Effector CD4-positive, alpha-beta T cell (primary cell): Measurements from ENCODE around the gene TEAD2. TPM values are rescaled to one million over a fixed set of nuclear protein-coding genes. Genes with fewer than 3 reads are reported as not detected.

Experiments
- DNase-seq: peaks from one replicate; pipeline ENCODE4 v3.0.0-alpha.2; 2020
- total RNA-seq: gene quantifications from one replicate; lab custom pipeline; 2026; lab: John Stamatoyannopoulos, UW

TEAD2 gene
- total RNA-seq: not detected

DNA sequence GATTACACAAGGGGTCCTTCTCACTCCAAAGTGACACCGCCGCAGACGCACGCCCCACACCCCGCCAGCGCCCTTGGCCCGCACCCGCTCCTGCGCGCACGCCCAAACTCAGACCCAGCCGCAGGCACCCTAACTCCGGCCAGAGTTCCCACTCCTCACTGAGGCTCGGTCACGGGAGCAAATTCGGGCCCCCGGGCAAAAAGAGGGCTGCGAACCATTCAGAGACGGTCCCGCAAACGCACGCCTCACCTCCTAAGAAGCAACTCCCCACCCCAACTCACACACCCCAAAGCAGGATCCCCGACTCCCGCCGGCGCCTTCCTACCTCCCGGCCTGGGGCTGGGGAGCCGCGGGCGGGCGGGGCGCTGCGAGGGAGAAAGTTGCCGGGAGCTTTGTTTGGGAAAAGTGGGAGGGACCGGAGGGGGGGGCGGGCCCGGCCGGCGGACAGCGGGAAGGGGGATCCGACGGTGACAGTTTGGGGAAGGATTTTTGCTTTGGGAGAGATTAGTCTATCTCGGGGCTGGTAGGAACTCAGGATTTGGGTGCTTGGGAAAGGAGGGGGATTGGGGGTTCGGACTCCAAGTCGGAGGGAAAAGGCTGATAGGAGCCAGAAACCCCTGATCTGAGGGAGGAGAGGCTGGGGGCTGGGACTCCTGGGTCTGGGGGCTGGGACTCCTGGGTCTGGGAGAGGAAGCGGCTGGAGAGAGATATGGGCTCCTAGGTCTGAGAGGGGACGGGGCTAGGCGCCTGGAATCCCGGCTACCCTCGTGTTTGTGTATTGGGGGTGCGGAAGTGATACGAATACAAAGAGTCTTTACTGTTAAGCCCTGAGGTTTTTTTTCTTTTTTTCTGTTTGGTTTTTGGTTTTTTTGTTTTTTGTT is at the start of gene TEAD2:
TSS of gene TEAD2 (minus strand) at position 369 of the 881 bp plus-strand sequence. CDS start 2,341 bp downstream, outside the sequence.
- no peak for DNase-seq

DNA sequence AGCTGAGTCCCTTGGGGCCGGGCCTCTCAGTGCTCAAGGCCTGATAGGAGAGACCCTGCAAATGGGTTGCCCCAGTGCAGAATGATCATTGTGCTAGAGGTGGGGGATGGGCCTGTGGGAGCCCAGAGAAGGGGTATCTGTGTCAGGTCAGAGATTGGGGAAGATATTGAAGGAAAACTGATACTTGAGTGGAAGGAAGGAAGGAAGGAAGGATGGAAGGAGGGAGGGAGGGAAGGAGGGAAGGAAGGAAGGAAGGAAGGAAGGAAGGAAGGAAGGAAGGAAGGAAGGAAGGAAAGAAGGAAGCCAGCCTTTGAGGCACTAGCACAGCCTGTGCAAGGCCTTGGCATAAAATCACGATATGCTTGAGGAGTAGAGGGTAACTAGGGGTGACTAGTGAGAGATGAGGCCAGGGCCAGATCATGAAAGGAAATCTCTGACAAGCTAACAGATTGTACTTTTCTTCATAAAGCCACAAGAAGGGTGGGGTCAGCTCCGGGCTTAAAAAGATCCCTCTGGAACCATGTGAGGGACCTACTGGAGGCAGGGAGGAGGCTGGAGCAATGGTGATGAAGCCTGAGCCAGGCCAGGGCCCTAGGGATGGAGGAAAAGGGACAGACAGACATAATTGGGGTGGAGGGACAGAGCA is 49.6 kb upstream of the TEAD2 start:
- no peak for DNase-seq

DNA sequence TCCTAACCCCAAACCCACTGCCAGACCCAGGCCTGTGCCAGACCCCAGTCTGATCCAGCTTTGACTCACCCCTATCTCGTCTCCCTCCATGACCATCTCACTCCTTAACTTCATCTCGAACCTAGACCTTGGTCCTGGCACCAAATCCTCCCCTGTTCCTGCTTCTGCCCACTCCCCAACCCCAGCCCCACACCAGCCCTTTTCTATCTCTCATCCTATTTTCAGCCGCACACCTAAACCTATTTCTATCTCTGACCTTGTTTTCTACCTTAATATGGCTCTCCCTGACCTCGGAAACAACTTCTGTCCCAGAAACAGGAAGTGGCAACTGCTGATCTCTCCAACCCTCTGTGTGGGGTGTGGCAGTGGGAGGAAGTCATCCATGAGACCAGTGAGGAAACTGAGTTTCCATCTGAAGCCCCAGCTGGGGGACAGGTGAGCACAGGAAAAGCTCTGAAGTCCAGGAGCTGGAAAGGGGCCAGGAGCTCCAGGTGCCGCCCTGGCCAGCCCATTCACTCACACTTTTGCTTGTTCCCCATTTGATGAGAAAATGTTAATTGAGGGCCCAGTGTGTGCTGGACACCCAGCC is 47.3 kb upstream of the TEAD2 start:
- no peak for DNase-seq

DNA sequence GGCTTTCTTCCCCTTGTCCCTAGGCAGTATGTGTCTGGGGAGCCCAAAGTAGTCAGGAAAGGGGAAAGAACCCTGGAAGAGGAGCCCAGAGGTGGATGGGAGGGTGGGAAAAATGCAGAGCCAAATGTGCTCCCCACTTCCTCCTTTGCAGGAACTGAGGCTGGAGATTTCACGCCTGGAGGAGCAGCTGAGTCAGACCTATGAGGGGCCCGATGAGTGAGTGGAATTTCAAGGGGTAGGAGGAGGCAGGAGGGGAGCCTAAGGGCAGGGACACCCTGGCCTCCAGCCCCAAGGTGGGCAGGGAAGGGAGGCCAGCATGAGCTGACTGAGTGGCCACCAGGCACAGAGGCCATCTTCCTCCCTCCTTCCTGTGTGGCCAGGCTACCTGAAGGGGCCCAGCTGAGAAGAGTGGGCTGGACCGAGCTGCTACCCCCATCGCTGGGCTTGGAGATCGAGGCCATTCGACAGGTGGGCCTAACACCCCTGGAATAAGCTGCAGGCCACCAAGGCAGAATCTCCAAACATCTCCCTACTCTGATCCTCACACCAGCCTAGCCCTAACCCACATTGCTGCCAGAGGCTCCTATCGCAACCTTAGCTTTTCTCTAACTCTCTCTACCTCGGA is 46.7 kb upstream of the TEAD2 start:
- no peak for DNase-seq

DNA sequence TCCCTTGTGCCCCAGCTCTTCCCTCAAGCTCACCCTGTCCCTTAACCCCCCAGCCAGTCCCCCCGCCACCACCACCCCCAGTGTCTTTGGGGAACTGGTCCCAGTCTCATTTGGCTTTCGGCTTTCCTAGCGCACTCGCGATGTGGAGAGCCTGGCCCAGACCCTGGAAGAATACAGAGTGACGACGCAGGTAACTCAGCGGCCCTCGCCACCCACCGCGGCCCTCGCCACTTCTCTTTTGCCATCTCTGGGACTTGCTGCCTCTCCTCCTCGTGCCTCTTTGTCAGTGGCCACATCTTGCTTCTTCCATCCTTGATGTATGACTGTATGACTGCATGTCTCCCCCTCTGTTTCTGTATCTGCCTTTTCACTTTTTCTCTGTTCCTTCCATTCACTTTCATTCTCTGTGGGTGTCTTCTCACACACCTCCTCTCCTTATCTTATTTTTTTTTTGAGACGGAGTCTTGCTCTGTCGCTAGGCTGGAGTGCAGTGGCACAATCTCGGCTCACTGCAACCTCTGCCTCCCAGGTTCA is 45.3 kb upstream of the TEAD2 start:
- no peak for DNase-seq

DNA sequence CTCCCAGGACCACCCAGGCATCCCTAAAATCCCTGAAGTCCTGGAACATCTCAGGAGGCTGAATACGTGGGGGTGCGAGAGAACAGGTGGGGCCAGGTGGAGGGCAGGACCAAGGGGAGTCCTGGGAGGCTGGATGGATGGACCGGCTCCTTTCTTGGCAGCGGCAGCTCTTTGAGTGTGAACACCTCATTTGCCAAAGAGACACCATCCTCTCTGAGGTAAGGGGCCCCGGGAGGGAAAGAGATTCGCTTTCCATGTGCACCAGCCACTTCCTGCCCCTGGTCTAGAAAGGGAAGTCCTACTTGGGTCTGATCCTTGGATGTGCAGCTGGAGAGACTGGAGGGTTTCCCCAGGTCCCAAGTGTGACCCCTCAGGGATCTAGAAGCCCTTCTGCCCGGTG is 44.9 kb upstream of the TEAD2 start:
- DNase-seq: no peak

DNA sequence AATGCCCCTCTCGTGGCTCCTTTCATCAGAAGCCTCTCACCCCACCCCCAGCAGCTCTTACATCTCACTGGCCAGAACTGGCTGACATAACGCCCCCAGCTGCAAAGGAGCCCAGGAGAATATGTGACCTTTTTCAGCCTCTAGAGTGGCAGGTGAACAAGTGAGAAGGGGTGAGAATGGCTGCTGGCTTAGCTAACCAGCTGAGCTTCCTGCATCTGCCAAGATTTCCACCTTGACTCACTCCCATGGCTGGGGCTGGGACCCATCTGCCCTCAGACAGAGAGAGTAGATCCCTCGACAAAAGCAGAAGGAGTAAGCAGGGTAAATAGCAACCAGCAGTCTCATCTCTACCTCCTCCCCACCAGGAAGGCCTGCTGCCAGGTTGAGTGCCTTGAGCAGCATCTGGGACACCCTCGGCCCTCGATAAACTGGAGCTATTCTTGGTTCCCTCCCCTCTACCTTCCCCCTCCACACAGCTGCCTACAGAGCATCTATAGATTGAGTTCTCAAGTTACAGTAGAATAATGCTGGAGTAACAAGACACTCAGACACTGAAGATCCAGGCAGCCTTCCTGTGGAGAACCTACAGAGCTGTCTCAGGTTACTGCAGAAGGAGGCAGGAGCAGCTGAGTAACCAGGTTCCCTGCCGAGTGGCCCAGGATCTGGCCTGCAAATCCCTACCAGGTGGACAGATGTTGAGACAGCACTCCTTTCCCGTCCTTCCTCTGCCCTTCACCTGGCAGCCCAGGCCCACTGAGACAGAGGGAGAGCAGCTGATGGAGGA is 41.4 kb upstream of the TEAD2 start:
- no peak for DNase-seq

DNA sequence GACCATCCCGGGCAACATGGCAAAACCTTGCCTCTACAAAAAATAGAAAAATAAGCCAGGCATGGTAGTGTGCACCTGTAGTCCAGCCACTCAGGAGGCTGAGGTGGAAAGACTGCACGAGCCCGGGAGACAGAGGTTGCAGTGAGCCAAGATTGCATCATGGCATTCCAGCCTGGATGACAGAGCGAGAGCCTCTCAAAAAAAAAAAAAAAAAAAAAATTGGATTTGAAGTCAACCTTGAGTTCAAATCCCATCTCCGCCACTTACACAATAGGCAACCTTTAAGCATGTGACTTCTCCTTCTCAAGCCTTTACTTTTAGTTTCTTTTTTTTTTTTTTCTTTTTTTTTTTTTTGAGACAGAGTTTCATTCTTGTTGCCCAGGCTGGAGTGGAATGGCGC is 37.8 kb upstream of the TEAD2 start:
- DNase-seq: no peak

DNA sequence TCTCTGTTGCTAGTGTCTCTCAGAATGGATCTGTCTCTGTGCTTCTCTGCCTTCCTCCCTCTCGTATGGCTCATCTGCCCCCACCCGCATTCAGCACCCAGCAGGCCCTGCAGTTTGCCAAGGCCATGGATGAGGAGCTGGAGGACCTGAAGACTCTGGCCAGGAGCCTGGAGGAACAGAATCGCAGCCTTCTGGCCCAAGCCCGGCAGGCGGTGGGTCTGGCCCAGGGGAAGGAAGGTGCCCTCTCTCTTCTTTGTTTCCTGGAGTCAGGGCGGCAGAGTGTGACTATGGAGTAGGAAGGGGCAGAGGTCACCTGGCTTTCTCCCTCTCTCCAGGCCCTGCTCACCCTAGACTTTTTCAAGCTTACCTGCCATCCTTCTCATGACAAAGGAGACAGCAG is 36.7 kb upstream of the TEAD2 start:
- no peak for DNase-seq

DNA sequence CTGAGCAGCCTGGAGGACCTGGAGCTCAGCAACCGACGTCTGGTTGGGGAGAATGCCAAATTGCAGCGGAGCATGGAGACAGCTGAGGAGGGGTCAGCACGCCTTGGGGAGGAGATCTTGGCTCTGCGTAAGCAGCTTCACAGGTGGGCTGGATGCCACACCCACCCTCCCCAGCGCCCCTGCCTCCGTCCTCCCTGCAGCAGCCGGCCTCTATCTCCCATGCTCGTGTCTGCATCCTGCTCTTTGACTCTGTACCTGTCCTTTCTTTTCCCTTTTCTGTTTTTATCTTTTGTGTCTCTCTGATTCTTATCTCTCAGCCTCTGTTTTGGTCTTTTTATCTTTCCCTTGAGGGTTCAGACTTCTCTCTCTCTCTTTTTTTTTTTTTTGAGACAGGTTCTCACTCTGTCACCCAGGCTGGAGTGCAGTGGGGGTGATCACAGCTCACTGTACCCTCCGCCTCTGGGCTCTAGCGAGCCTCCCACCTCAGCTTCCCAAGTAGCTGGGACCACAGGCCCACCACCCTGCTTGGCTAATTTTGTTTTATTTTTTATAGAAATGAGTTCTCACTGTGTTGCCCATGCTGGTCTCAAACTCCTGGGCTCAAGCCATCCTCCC is 35.9 kb upstream of the TEAD2 start:
- DNase-seq: no peak

DNA sequence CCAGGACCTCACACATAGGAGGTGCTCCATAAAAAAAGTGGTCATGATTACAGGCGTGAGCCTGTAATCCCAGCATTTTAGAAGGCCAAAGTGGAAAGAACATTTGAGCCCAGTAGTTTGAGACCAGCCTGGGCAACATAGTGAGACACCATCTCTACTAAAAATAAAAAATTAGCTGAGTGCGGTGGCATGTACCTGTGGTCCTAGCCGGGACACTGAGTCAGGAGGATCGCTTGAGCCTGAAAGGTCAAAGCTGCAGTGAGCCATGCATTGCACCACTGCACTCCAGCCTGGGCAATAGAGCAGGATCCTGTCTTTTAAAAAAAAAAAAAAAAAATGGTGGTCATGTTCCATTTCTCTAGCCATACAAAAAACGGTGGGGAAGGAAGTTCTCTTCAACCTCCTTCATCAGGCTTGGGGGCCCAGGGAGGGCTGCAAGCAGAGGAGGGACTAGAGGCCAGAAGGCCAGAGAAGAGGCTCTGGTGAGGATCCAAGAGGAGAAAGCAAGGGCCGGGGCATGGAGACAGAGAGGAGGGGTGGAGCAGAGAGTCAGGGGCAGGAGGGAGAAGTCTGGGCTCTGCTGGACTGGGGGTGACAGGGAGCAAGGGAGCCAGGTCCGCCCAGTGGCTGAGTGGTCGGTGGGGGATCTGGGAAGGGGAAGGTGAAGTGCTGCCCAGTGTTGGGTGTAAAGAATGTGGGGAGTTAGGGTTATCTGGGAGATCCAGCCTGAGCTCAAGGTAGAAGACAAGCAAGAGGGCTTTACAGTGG is 34.7 kb upstream of the TEAD2 start:
- no peak for DNase-seq

DNA sequence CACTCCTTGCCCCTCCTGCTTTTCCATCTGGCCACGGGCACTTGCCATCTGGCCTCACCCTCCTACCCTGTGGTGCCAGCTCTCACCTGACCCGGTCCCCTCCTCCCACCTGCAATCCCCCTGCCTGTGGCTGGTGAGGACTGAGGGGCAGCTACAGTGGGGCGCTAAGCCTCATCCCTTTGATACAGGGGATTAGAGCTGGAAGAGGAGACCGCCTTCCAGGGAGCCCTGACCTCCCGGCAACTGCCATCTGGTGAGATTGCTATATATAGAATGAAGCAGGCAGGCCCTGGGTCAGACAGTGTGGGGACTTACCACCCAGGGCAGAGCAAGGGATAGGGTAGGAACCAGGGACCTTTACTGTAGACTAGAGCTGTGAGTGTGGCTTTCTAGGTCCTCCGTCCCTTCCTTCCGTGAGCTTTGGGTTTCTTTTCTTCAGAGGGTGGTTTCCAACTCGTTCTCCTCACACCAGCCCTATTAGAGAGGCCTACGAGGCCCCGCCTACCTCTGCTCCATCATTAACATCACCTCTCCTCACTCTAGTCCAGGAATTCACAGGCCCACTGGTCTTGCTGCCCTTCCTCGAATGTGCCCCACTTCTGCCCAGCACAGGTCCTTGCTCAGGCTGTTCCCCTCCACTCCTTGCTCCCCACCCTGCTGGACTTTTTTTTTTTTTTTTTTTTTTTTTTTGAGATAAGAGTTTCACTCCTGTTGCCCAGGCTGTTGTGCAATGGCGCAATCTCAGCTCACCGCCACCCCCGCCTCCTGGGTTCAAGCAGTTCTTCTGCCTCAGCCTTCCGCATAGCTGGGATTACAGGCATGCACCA is 33.6 kb upstream of the TEAD2 start:
- no peak for DNase-seq

DNA sequence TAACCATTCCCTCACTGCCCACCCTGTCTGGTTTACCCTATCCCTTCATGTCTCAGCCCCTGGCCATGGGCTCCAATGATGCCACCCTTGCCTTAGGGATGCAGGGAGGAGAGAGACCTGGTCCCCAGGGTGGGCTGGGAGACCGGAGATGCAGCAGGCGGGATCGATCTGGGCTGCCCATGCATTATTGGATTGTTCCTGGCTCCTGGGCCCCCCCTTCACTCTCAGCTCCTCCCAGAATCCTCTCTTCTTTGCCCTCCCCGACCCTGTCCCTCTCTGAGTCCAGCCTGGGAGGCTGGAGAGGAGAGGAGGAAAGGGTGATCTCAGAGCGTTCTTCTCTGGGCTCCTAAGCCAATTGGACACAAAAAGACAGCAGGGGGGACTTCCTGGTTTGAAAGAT is 31.7 kb upstream of the TEAD2 start:
- no peak for DNase-seq

DNA sequence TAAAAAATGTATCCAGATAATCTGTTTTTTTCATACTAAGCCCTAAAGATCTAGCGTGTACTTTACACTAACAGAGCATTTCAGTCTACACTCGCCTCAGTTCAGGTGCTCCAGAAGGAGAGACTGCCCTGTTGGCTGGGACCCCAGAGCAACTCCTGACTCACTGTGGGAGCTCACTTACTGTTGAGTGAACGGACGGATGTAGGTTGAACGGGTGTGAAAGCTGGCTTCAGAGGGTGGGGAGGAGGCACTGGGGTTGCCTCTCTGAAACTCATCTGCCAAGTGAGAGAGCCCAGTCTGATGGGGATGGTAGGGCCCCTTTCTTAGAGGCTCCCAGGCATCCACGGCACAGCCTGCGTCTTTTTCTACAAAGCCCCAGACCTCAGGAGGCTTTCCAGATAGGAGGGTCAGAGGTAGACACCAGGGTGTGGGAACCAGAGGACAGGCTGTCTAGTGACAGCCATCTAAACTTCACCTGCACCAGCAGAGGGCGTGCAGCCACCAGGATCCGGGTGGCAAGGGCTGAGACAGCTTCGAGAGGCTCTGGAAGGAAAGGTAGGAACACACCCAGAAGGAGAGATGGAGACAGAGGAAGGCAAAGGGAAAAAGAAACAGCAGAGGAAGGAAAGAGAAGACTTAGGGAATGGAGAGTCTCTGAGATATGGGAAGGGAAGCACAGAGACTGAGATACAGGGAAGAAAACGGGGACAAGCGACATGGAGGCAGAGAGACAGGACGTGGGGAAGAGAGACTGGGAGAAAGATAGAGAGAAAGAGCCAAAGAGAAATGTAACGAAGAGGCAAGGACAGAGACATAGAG is 29.6 kb upstream of the TEAD2 start:
- DNase-seq: peak; percentile 74

DNA sequence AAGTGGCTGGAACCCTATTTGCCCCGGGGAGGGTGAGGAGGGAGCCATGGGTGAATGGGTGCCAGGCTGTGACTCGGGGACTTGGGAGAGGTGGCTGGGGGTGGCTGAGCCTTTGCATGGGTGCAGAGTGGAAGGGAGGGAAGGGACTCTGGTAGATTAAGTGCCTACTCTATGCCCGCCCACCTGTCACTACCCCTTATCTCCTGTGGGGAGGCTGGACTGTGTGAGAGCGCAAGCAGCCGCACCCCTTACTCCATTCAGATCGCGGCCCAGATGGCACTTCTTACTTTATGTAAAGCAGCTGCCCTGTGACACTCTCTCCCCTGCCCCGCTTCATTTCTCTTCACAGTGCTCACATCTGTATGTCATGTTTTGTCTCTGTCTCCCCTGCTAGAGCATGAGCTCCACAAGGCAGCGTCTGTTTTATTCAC is 28.7 kb upstream of the TEAD2 start:
- DNase-seq: no peak

DNA sequence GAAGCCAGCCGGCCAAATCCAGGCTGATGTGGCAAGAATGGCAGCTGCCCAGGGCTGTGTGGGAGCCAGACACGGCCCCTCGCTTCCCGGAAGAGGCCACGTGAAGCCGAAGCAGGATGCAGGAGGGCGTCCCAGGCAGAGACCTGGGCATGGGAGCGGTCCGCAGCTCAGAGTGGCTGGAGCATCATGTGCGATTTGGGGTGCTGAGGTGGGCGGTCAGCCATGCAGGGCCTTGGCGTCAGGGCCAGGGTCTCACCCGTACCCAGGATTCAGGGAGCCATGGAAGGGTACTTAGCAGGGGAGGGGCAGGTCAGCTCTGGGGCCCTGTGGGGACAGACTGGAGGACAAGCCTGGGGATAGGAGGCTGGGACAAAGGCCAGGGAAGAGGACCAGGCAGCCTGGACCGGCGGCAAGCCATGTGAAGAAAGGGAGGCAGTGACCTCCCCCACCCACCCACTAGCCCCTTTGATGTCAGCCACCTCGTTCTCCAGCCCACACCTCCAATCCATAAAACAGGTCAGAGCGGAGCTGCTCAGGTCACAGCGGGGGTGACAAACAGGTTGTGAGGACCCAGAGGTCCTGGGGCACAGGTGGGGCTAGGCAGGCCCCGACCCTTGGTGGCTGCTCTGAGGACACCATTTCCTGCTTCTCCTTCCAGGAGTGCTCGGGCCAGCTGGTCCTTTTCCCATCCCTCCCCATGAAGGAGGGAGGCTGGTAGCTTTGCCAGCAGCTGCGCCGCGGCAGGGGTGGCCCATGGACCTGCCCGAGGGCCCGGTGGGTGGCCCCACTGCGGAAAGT is 28.1 kb upstream of the TEAD2 start:
- DNase-seq: no peak

DNA sequence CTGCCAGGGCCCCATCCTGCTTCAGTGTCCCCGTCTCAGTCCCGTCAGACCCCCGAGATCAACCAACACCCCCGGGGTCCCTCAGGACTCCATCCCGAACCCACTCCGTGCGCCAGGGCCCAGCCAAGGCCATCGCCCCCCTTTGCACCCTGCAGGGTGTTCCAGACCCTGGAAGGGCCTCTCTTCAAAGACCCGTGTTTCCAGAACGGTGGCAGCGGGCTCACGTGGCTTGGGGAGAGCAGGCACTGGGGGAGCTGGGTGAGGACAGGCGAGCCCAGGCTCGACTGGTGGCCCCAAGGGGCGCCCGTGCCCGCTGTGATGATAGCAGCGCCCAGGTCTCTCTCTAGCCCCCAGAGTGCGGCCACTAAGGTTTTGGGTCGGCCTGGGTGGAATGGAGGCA is 27.2 kb upstream of the TEAD2 start:
- DNase-seq: no peak

DNA sequence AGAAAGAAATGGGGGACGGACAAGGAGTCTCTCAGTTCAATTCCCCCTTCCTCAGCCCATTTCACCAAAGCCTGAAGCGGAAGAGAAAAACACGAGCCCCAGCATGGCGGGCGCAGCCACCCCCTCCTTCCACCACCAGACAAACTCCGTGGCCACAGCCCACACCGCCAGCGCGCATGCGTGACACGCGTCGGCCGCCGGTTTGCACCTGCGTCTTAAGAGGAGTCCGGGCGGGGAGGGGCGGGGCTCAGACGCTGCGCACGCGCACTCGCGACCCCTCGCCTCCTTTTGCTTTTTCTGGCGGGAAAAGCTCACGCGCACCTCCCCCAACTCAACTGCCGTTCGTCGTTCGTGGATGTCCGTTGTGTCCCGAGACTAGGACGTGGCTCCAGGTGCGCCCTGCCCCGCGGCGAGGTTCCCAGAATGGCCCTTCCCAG is 25.7 kb upstream of the TEAD2 start, which contains the start of gene KASH5:
TSS of gene KASH5 (plus strand) at position 314 of the 437 bp plus-strand sequence. CDS start 2,635 bp downstream, outside the sequence.
- peak; percentile 58 for DNase-seq
